WTC11 (cell line): ENCODE data around the gene MYH10. TPM values are rescaled to one million over a fixed set of nuclear protein-coding genes. Genes with fewer than 3 reads are reported as not detected.

Experiments
- ATAC-seq: fragments of 200-7000 bp; cut with Tn5 transposase; 2 replicates; pipeline ENCODE4 v1.10.0; 2021; ENCODE audit warnings: mild to moderate bottlenecking, moderate library complexity
- CTCF ChIA-PET: fragments of 300-600 bp; sonication (Branson Sonifier 250); formaldehyde crosslinking; loops from one replicate; lab custom pipeline; 2021; ENCODE audit warnings: antibody characterized with exemption; lab: Charles Lee
- POLR2A ChIA-PET: fragments of 350-600 bp; sonication (Branson Sonifier 250); formaldehyde crosslinking; loops from one replicate; lab custom pipeline; 2021; ENCODE audit warnings: antibody characterized with exemption; lab: Charles Lee
- DNase-seq: peaks from one replicate; pipeline ENCODE4 v3.0.0; 2021; ENCODE audit warnings: low spot score
- H3K27ac Mint-ChIP-seq: 2 replicates; pipeline ENCODE4 v1.8.0; 2021; ENCODE audit warnings: mixed read lengths
- H3K27me3 Mint-ChIP-seq: 2 replicates; pipeline ENCODE4 v1.8.0; 2021; ENCODE audit warnings: low read depth, mild to moderate bottlenecking, moderate library complexity, mixed read lengths
- H3K36me3 Mint-ChIP-seq: 2 replicates; pipeline ENCODE4 v1.8.0; 2021; ENCODE audit warnings: mixed read lengths
- H3K4me1 Mint-ChIP-seq: 2 replicates; pipeline ENCODE4 v1.8.0; 2022; ENCODE audit warnings: mixed read lengths
- H3K4me3 Mint-ChIP-seq: 2 replicates; pipeline ENCODE4 v1.8.0; 2021; ENCODE audit warnings: mild to moderate bottlenecking, moderate library complexity, mixed read lengths
- H3K9me3 Mint-ChIP-seq: 2 replicates; pipeline ENCODE4 v1.8.0; 2021; ENCODE audit warnings: mixed read lengths
- ELF4 ChIP-seq: sonication (generic); formaldehyde crosslinking; IDR thresholded peaks from 2 replicates; pipeline ENCODE4 v1.8.1; 2022; ENCODE audit warnings: low read depth, mild to moderate bottlenecking, moderate library complexity, missing genetic modification reagents
- FOXP1 ChIP-seq: sonication (generic); formaldehyde crosslinking; IDR thresholded peaks from 2 replicates; pipeline ENCODE4 v1.8.0; 2022; ENCODE audit warnings: missing genetic modification reagents, mild to moderate bottlenecking, moderate library complexity, borderline replicate concordance
- GABPB1 ChIP-seq: sonication (generic); formaldehyde crosslinking; IDR thresholded peaks from 2 replicates; pipeline ENCODE4 v1.8.1; 2023; ENCODE audit warnings: mild to moderate bottlenecking, missing genetic modification reagents
- JAZF1 ChIP-seq: fragments of 250-450 bp; sonication (Bioruptor Pico); IDR thresholded peaks from 2 replicates; pipeline ENCODE4 v1.9.0; 2021; ENCODE audit warnings: moderate library complexity, mild to moderate bottlenecking, inconsistent platforms
- KAT7 ChIP-seq: sonication (generic); formaldehyde crosslinking; IDR thresholded peaks from 2 replicates; pipeline ENCODE4 v1.8.1; 2023; ENCODE audit warnings: missing genetic modification reagents, mild to moderate bottlenecking, borderline replicate concordance
- NFYB ChIP-seq: sonication (generic); formaldehyde crosslinking; conservative IDR thresholded peaks from 2 replicates; pipeline ENCODE4 v1.8.0; 2022; ENCODE audit warnings: low read depth, missing genetic modification reagents
- NR3C1 ChIP-seq: sonication (generic); formaldehyde crosslinking; conservative IDR thresholded peaks from 2 replicates; pipeline ENCODE4 v1.8.1; 2023; ENCODE audit warnings: low read depth, mild to moderate bottlenecking, missing genetic modification reagents
- PRRX2 ChIP-seq: fragments of 250-450 bp; sonication (Bioruptor Pico); IDR thresholded peaks from 2 replicates; pipeline ENCODE4 v1.8.0; 2021; ENCODE audit warnings: mild to moderate bottlenecking
- SMAD4 ChIP-seq: sonication (generic); formaldehyde crosslinking; IDR thresholded peaks from 2 replicates; pipeline ENCODE4 v1.8.0; 2022; ENCODE audit warnings: mild to moderate bottlenecking, missing genetic modification reagents
- SP1 ChIP-seq: sonication (generic); formaldehyde crosslinking; conservative IDR thresholded peaks from 2 replicates; pipeline ENCODE4 v1.8.1; 2022; ENCODE audit warnings: missing genetic modification reagents
- TCF7 ChIP-seq: sonication (generic); formaldehyde crosslinking; IDR thresholded peaks from 2 replicates; pipeline ENCODE4 v1.8.0; 2022; ENCODE audit warnings: mild to moderate bottlenecking, low read depth, missing genetic modification reagents, moderate library complexity
- USF2 ChIP-seq: sonication (generic); formaldehyde crosslinking; IDR thresholded peaks from 2 replicates; pipeline ENCODE4 v1.8.1; 2023; ENCODE audit warnings: mild to moderate bottlenecking, missing genetic modification reagents, moderate library complexity
- ZBTB21 ChIP-seq: sonication (generic); formaldehyde crosslinking; IDR thresholded peaks from 2 replicates; pipeline ENCODE4 v1.8.1; 2023; ENCODE audit warnings: mild to moderate bottlenecking, missing genetic modification reagents, borderline replicate concordance
- ZNF138 ChIP-seq: sonication (generic); formaldehyde crosslinking; conservative IDR thresholded peaks from 2 replicates; pipeline ENCODE4 v1.8.1; 2022; ENCODE audit warnings: mild to moderate bottlenecking, moderate library complexity, missing genetic modification reagents
- ZNF396 ChIP-seq: fragments of 250-450 bp; sonication (Bioruptor Pico); IDR thresholded peaks from 2 replicates; pipeline ENCODE4 v1.8.0; 2021; ENCODE audit warnings: mild to moderate bottlenecking, moderate library complexity, borderline replicate concordance
- total RNA-seq: library from RNA; stranded (reverse); gene quantifications from 3 replicates; pipeline ENCODE4 v1.2.3, GENCODE V29; 2021
- TF ChIP-seq, protein P1 (sequence below): sonication (generic); formaldehyde crosslinking; IDR thresholded peaks from 2 replicates; pipeline ENCODE4 v1.8.1; 2023; ENCODE audit warnings: mild to moderate bottlenecking, missing genetic modification reagents, moderate library complexity
- TF ChIP-seq, protein P2 (sequence below): sonication (generic); formaldehyde crosslinking; IDR thresholded peaks from 2 replicates; pipeline ENCODE4 v1.8.1; 2023; ENCODE audit warnings: mild to moderate bottlenecking, missing genetic modification reagents, borderline replicate concordance
- TF ChIP-seq, protein P3 (sequence below): fragments of 250-450 bp; sonication (Bioruptor Pico); IDR thresholded peaks from 2 replicates; pipeline ENCODE4 v1.9.0; 2021; ENCODE audit warnings: mild to moderate bottlenecking
- TF ChIP-seq, protein P4 (sequence below): sonication (generic); formaldehyde crosslinking; IDR thresholded peaks from 2 replicates; pipeline ENCODE4 v1.8.1; 2022; ENCODE audit warnings: mild to moderate bottlenecking, missing genetic modification reagents, moderate library complexity, borderline replicate concordance

MYH10 gene
- total RNA-seq, 1 experiment from 2014 or later: 231 TPM

GRCh38 chr17:8623591-8623990 is 6.9 kb downstream of the MYH10 start:
- TF ChIP-seq, protein P1, sequence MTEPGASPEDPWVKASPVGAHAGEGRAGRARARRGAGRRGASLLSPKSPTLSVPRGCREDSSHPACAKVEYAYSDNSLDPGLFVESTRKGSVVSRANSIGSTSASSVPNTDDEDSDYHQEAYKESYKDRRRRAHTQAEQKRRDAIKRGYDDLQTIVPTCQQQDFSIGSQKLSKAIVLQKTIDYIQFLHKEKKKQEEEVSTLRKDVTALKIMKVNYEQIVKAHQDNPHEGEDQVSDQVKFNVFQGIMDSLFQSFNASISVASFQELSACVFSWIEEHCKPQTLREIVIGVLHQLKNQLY (CRISPR knock-in tag): no peak
- TF ChIP-seq TCF7 (CRISPR knock-in tag): no peak
- no peak for TF ChIP-seq ZNF396 (CRISPR knock-in tag)
- no peak for TF ChIP-seq NR3C1 (CRISPR knock-in tag)
- no peak for TF ChIP-seq GABPB1 (CRISPR knock-in tag)
- TF ChIP-seq ZBTB21: no peak
- no peak for TF ChIP-seq FOXP1 (CRISPR knock-in tag)
- Mint-ChIP-seq H3K27me3 (no peaks in the 10 kb centered on the region), H3K27ac (peak overlapping the region; percentile 81), H3K4me1 (peaks cover 45% of the 10 kb centered on the region), H3K9me3 (no peaks in the 10 kb centered on the region), H3K36me3 (peaks cover 37% of the 10 kb centered on the region), H3K4me3 (no peak overlapping the region)
- no peak for ATAC-seq
- no peak for DNase-seq
- POLR2A ChIA-PET: no interaction called here
- CTCF ChIA-PET: no interaction called here

DNA sequence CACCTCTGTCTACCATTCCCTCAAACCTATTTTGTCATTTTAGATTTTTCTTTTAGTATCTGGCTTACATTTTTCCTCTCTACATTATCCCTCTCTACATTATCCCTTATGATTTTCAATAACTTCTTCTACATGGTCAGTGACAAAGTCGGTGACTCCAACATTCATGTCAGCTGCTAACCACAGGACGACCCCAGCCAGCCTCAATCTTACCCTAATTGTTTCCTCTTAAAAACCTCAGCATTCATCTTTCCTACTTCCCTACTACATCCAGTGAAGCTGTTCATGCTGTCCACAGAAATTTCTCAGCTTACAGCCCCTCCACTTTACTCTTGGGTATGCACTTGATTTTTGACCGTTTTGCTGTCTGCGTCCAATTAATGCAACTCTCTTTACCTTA is 8.3 kb downstream of the MYH10 start:
- ChIA-PET POLR2A (no interaction called here), CTCF (no interaction called here)
- H3K27ac Mint-ChIP-seq: peak overlapping the region; percentile 30; the same call in 1 of the 2 replicates
- peaks cover 4% of the 10 kb centered on the region for H3K9me3 Mint-ChIP-seq
- peaks cover 32% of the 10 kb centered on the region for H3K4me1 Mint-ChIP-seq
- no peak for TF ChIP-seq SP1 (CRISPR knock-in tag)
- TF ChIP-seq, protein P2, sequence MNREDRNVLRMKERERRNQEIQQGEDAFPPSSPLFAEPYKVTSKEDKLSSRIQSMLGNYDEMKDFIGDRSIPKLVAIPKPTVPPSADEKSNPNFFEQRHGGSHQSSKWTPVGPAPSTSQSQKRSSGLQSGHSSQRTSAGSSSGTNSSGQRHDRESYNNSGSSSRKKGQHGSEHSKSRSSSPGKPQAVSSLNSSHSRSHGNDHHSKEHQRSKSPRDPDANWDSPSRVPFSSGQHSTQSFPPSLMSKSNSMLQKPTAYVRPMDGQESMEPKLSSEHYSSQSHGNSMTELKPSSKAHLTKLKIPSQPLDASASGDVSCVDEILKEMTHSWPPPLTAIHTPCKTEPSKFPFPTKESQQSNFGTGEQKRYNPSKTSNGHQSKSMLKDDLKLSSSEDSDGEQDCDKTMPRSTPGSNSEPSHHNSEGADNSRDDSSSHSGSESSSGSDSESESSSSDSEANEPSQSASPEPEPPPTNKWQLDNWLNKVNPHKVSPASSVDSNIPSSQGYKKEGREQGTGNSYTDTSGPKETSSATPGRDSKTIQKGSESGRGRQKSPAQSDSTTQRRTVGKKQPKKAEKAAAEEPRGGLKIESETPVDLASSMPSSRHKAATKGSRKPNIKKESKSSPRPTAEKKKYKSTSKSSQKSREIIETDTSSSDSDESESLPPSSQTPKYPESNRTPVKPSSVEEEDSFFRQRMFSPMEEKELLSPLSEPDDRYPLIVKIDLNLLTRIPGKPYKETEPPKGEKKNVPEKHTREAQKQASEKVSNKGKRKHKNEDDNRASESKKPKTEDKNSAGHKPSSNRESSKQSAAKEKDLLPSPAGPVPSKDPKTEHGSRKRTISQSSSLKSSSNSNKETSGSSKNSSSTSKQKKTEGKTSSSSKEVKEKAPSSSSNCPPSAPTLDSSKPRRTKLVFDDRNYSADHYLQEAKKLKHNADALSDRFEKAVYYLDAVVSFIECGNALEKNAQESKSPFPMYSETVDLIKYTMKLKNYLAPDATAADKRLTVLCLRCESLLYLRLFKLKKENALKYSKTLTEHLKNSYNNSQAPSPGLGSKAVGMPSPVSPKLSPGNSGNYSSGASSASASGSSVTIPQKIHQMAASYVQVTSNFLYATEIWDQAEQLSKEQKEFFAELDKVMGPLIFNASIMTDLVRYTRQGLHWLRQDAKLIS: no peak
- no peak for TF ChIP-seq SMAD4
- TF ChIP-seq ELF4 (CRISPR knock-in tag): no peak
- TF ChIP-seq, protein P1 (CRISPR knock-in tag): no peak
- TF ChIP-seq ZNF396 (CRISPR knock-in tag): no peak
- no peak for TF ChIP-seq TCF7 (CRISPR knock-in tag)
- TF ChIP-seq KAT7 (CRISPR knock-in tag): no peak
- TF ChIP-seq PRRX2 (CRISPR knock-in tag): no peak
- H3K36me3 Mint-ChIP-seq: peaks cover 44% of the 10 kb centered on the region
- H3K27me3 Mint-ChIP-seq: no peaks in the 10 kb centered on the region
- ATAC-seq (no peak), DNase-seq (no peak)
- no peak overlapping the region for H3K4me3 Mint-ChIP-seq

DNA sequence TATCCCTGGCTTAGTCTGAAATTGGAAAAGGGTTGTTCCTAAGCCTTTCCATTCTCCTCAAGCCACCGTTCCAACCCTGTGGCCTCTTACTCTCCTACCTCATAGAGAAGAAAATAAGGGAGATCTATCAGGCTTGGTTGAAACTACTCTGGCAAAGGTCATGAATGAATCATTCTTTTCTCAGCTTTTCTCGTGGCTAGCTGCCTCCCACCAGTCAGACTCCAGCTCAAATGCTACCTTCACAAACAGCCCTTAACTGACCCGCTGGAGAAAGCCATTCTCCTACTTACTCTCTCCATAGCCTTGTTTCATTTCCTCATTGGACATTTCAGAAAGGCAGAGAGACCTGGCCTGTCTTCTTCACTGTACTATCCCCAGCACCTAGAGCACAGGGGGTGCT is 8.9 kb downstream of the MYH10 start:
- Mint-ChIP-seq H3K4me1 (peaks cover 30% of the 10 kb centered on the region), H3K27ac (peak overlapping the region; percentile 78), H3K36me3 (peaks cover 50% of the 10 kb centered on the region)
- CTCF ChIA-PET: interaction anchor here (0.5 kb wide), 1 partner anchor 119 kb away, joined by 3 read pairs; no protein-coding TSS in a partner anchor
- no peak for DNase-seq
- TF ChIP-seq NFYB (CRISPR knock-in tag): no peak
- no peak for TF ChIP-seq JAZF1 (CRISPR knock-in tag)
- TF ChIP-seq, protein P3, sequence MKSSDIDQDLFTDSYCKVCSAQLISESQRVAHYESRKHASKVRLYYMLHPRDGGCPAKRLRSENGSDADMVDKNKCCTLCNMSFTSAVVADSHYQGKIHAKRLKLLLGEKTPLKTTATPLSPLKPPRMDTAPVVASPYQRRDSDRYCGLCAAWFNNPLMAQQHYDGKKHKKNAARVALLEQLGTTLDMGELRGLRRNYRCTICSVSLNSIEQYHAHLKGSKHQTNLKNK (CRISPR knock-in tag): no peak
- no peak for TF ChIP-seq ZNF138
- TF ChIP-seq USF2: no peak
- TF ChIP-seq, protein P4, sequence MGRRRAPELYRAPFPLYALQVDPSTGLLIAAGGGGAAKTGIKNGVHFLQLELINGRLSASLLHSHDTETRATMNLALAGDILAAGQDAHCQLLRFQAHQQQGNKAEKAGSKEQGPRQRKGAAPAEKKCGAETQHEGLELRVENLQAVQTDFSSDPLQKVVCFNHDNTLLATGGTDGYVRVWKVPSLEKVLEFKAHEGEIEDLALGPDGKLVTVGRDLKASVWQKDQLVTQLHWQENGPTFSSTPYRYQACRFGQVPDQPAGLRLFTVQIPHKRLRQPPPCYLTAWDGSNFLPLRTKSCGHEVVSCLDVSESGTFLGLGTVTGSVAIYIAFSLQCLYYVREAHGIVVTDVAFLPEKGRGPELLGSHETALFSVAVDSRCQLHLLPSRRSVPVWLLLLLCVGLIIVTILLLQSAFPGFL: no peak
- TF ChIP-seq, protein P1 (CRISPR knock-in tag): no peak
- TF ChIP-seq, all 79 proteins: peak for 0
- no peak for ATAC-seq
- H3K9me3 Mint-ChIP-seq: peaks cover 8% of the 10 kb centered on the region
- POLR2A ChIA-PET: no interaction called here
- no peak overlapping the region for H3K4me3 Mint-ChIP-seq
- H3K27me3 Mint-ChIP-seq: no peaks in the 10 kb centered on the region
